Astrocyte of the spinal cord (primary cell): ENCODE results near the gene CIAO2A.

Source experiments
- DNase-seq: peaks from one replicate; pipeline ENCODE4 v3.0.0; 2011; ENCODE audit warnings: low read depth, low spot score
- H3K4me3 ChIP-seq: 2 replicates; pipeline ENCODE4 v1.5.1; 2011; ENCODE audit warnings: low read depth, mild to moderate bottlenecking, low read length, moderate library complexity
- CTCF ChIP-seq: IDR thresholded peaks from 2 replicates; pipeline ENCODE4 v1.5.1; 2012; ENCODE audit warnings: low read depth, mild to moderate bottlenecking, low read length, inconsistent platforms
- in situ Hi-C: cut with HindIII; loops from 2 replicates; pipeline ENCODE4 v1.10.0; 2017; ENCODE audit warnings: low sequenced_read_pairs

The CIAO2A gene

GRCh38 chr15:64038878-64039610 lies 54.6 kb downstream of the CIAO2A start:
- in situ Hi-C loops = no loop called here
- DNase-seq = no peak

GRCh38 chr15:64037966-64038365 lies 55.7 kb downstream of the CIAO2A start:
- DNase-seq = no peak
- in situ Hi-C loops = no loop called here
- H3K4me3 ChIP-seq = no peak overlapping the region
- TF ChIP-seq CTCF = no peak

More at GRCh38 chr15:64038878-64039610, 54.6 kb downstream of the CIAO2A start:
- no peak for TF ChIP-seq CTCF
- no peak overlapping the region for H3K4me3 ChIP-seq

DNA sequence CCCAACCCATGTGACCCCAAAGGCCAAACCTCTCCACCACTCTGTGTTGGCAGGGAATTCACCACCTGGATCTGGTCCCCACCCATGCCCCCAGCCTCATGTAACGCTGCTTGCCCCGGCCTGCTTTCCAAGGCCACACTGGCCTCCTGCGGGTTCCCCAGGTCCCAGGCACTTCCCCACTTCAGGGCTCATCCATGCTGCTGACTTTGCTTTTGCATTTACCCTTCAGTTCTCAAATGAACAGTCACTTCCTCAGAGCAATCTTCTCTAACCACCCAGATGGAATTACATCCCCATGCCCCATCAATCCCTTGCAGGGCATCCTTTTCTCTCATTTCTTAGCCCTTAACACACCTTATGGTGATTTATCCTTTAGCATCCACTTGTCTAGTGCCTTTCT lies 56.5 kb downstream of the CIAO2A start:
- H3K4me3 ChIP-seq = no peak overlapping the region
- no peak for DNase-seq
- no peak for TF ChIP-seq CTCF
- in situ Hi-C loops = no loop called here

DNA sequence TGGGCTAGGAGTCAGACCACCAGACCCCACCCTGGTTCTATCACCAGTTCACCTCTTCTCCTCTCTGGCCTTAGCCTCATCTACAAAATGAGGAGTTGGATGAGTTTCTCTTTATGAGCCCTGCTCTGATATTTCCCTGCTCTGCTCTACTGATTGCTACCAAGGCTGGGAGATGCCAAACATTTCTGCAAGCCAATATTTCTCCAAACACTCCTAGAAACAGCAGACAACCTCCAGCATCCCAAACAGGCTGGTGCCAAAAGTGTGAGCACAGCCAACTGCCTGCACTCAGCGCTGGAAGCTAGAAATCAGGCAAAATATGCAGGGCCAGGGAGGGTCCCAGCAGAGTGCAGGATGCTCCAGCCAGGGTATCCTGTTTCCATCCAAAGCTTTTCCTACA lies 58.1 kb downstream of the CIAO2A start:
- DNase-seq = no peak
- in situ Hi-C loops = no loop called here
- H3K4me3 ChIP-seq = no peak overlapping the region
- TF ChIP-seq CTCF = no peak

- in situ Hi-C loops = no loop called here
- DNase-seq = no peak
- TF ChIP-seq CTCF = no peak
These were observed 59.1 kb downstream of the CIAO2A start for GRCh38 chr15:64034519-64034918.

GRCh38 chr15:64032329-64032728 lies 61.3 kb downstream of the CIAO2A start:
- no peak overlapping the region for H3K4me3 ChIP-seq
- in situ Hi-C loops = no loop called here
- no peak for DNase-seq
- no peak for TF ChIP-seq CTCF

More at GRCh38 chr15:64034519-64034918, 59.1 kb downstream of the CIAO2A start:
- no peak overlapping the region for H3K4me3 ChIP-seq

- TF ChIP-seq CTCF = no peak
- in situ Hi-C loops = no loop called here
- no peak overlapping the region for H3K4me3 ChIP-seq
- DNase-seq = no peak
These were observed 63.5 kb downstream of the CIAO2A start for GRCh38 chr15:64030123-64030522.
